HG02981 (cell line): ENCODE measurements around the gene ANKDD1B.

ENCODE experiments used
- ATAC-seq: cut with Tn5 transposase; IDR thresholded peaks from one replicate; pipeline ENCODE4 v1.9.1; 2021; ENCODE audit warnings: mild to moderate bottlenecking, moderate library complexity; ENCODE audit not compliant: unreplicated experiment

Gene ANKDD1B

GRCh38 chr5:75659791-75660450 lies 48.7 kb downstream of the ANKDD1B start:
- ATAC-seq = no peak

- ATAC-seq = no peak
Measured at GRCh38 chr5:75660678-75661465, 49.6 kb downstream of the ANKDD1B start.

GRCh38 chr5:75662061-75662460 lies 50.8 kb downstream of the ANKDD1B start:
- no peak for ATAC-seq

- no peak for ATAC-seq
Measured at GRCh38 chr5:75663579-75664284, 52.5 kb downstream of the ANKDD1B start.

GRCh38 chr5:75664979-75665378 lies 53.7 kb downstream of the ANKDD1B start:
- ATAC-seq = no peak

GRCh38 chr5:75666801-75667200 lies 55.5 kb downstream of the ANKDD1B start:
- ATAC-seq = no peak

- ATAC-seq = no peak
Measured at GRCh38 chr5:75667586-75667985, 56.3 kb downstream of the ANKDD1B start.

GRCh38 chr5:75668445-75668844 lies 57.2 kb downstream of the ANKDD1B start:
- ATAC-seq = no peak

- ATAC-seq = peak; percentile 93
Measured at GRCh38 chr5:75668977-75669689, 57.9 kb downstream of the ANKDD1B start.

- ATAC-seq = no peak
Measured at GRCh38 chr5:75670577-75670976, 59.3 kb downstream of the ANKDD1B start.

GRCh38 chr5:75671506-75671905 lies 60.3 kb downstream of the ANKDD1B start:
- no peak for ATAC-seq

GRCh38 chr5:75672616-75673015 lies 61.4 kb downstream of the ANKDD1B start:
- ATAC-seq = no peak

GRCh38 chr5:75675783-75676182 lies 64.5 kb downstream of the ANKDD1B start:
- no peak for ATAC-seq

GRCh38 chr5:75677607-75678006 lies 66.4 kb downstream of the ANKDD1B start:
- no peak for ATAC-seq

- peak; percentile 52 for ATAC-seq
Measured at GRCh38 chr5:75678155-75678554, 66.9 kb downstream of the ANKDD1B start.

GRCh38 chr5:75681125-75681830 lies 70.0 kb downstream of the ANKDD1B start:
- no peak for ATAC-seq

- ATAC-seq = no peak
Measured at GRCh38 chr5:75685141-75685540, 73.9 kb downstream of the ANKDD1B start.

GRCh38 chr5:75686480-75686879 lies 75.2 kb downstream of the ANKDD1B start:
- ATAC-seq = no peak

- ATAC-seq = no peak
Measured at GRCh38 chr5:75690669-75691068, 79.4 kb downstream of the ANKDD1B start.

- no peak for ATAC-seq
Measured at GRCh38 chr5:75694781-75695180, 83.5 kb downstream of the ANKDD1B start.
